GM20000 (cell line): ENCODE results near the gene C14orf93.

ENCODE experiments used
- DNase-seq: peaks from one replicate; pipeline ENCODE4 v3.0.0; 2012; ENCODE audit warnings: low spot score
- TF ChIP-seq, protein P1 (sequence below): IDR thresholded peaks from 2 replicates; pipeline ENCODE4 v1.5.1; 2012; ENCODE audit warnings: mild to moderate bottlenecking, control low read depth; ENCODE audit errors: extremely low read depth, missing control alignments

C14orf93 gene

GRCh38 chr14:23034498-23035302 lies 24.8 kb upstream of the C14orf93 start, which contains the start of gene PSMB5:
Gene PSMB5 (minus strand): TSS chr14:23034900. CDS start chr14:23034881, 19 bp downstream.
- peak; percentile 89 for DNase-seq
- TF ChIP-seq, protein P1, sequence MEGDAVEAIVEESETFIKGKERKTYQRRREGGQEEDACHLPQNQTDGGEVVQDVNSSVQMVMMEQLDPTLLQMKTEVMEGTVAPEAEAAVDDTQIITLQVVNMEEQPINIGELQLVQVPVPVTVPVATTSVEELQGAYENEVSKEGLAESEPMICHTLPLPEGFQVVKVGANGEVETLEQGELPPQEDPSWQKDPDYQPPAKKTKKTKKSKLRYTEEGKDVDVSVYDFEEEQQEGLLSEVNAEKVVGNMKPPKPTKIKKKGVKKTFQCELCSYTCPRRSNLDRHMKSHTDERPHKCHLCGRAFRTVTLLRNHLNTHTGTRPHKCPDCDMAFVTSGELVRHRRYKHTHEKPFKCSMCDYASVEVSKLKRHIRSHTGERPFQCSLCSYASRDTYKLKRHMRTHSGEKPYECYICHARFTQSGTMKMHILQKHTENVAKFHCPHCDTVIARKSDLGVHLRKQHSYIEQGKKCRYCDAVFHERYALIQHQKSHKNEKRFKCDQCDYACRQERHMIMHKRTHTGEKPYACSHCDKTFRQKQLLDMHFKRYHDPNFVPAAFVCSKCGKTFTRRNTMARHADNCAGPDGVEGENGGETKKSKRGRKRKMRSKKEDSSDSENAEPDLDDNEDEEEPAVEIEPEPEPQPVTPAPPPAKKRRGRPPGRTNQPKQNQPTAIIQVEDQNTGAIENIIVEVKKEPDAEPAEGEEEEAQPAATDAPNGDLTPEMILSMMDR, result no peak

DNA sequence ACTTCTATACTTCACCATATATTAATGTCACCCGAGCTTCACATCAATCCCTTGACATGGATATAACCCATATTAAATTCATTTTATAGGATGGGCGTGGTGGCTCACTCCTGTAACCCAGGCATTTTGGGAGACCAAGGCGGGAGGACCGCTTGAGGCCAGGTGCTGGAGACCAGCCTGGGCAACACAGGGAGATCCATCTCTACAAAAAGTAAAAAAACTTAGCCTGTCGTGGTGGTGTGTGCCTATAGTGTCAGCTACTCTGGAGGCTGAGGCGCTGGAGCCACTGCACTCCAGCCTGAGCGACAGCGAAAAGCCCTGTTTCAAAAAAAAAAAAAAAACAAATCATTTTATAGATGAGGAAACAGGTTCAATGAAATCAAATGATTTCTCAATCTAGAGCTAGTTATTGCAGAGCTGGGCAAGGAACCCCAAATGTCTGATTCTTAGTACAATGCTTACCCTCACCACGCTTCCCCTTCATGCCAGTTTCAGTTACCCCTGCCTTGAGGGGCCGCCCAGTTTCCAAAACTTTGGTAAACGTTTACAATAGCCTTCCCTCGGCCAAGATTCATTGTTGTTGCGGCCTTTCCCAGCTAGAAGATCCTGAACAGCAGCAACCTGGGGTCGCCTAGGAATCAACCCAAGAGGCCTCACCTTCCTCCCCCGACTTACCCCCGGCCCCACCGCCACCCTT lies 24.0 kb upstream of the C14orf93 start:
- TF ChIP-seq, protein P1, result no peak
- DNase-seq, result no peak

GRCh38 chr14:23033251-23033727 lies 23.3 kb upstream of the C14orf93 start:
- no peak for DNase-seq
- TF ChIP-seq, protein P1, result no peak

- TF ChIP-seq, protein P1, result no peak
- DNase-seq, result no peak
Observed at GRCh38 chr14:23030936-23031335, 21.0 kb upstream of the C14orf93 start.

DNA sequence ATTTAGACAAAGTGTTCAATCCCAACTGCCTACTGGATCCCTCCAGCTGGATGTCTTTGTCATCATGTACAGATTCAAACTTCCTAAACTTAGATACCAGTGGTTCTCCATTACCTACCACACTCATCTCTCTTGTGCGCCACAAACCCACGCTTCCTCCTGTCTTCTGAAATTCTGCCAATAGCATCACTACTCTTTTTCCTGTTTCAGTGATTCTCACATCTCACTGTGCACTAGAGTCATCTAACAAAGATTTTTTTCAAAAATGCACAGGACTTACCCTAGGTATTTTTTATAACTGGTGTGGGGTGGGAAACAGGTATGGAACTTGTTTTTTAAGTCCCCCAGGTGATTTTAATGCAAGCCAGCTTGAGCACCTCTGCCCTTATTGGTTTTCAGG lies 18.9 kb upstream of the C14orf93 start:
- no peak for DNase-seq

GRCh38 chr14:23025151-23025814 lies 15.3 kb upstream of the C14orf93 start:
- TF ChIP-seq, protein P1, result no peak
- DNase-seq, result no peak

More for the DNA sequence above, 18.9 kb upstream of the C14orf93 start:
- TF ChIP-seq, protein P1, result no peak
